ENCODE results near the gene USP49. TPM values are rescaled to one million over a fixed set of nuclear protein-coding genes. Genes with fewer than 3 reads are reported as not detected.

Gene USP49
- total and polyA plus RNA-seq, 2 experiments from 2014 or later = 0.97 to 1.2 TPM

DNA sequence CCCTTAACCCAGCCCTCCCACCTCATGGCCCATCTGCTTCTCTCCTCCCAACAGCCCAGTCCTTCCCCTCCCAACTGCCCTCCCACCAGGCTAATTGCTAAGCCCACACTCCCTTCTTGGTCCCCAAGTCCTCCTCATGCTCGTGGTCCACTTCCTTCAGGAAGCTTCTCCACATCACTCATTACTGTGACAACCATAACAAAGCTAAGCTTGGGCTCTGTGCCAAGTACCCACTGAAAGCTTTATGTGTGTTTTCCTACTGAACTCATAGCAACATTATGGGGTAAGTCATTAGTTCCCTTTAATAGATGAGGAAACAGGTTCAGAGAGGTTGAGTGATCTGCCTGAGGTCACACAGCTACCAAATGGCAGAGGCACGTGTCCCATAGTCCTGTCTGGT, 131.7 kb downstream of the USP49 start:
- Histone ChIP-seq H3K9me2 (ENCODE audit: insufficient read depth) (no peaks in the 10 kb centered on the region), H3K36me3 (ENCODE audit: low read depth) (no peaks in the 10 kb centered on the region), H3K9ac (no peak overlapping the region), H3K27me3 (replicated peaks; ENCODE audit: insufficient read depth) (no peaks in the 10 kb centered on the region), H3K79me2 (ENCODE audit: insufficient read depth) (no peaks in the 10 kb centered on the region), H3K4me1 (ENCODE audit: insufficient read depth) (peaks cover 17% of the 10 kb centered on the region), H3K4me2 (ENCODE audit: unreplicated experiment) (no peak overlapping the region), H2AFZ (no peak overlapping the region), H3F3A (ENCODE audit: insufficient read depth) (0 out of 2 replicates have a peak, but pooled peaks cover 6% of the 10 kb centered on the region), H3K4me3 (no peak overlapping the region), H3K9me3 (ENCODE audit: low read depth) (no peaks in the 10 kb centered on the region), H3K27ac (no peak overlapping the region), H4K20me1 (ENCODE audit: insufficient read depth) (no peaks in the 10 kb centered on the region)
- TF ChIP-seq EZH2 (IDR thresholded peaks at IDR 0.05; ENCODE audit: insufficient read depth, poor library complexity, severe bottlenecking) = no peak
- no peak for TF ChIP-seq EZH2phosphoT487 (IDR thresholded peaks at IDR 0.05; ENCODE audit: insufficient read depth, low read depth)
- WGBS, 2 experiments (ENCODE audit: low coverage in 1 of 2, low lambda C conversion rate in 2 of 2, missing lambda C conversion rate in 2 of 2) = 5 to 9% methylated on average over 2 of the region's 2 CpGs
- in situ Hi-C loops (cut with MboI) = no loop called here
- DNase-seq = no peak

DNA sequence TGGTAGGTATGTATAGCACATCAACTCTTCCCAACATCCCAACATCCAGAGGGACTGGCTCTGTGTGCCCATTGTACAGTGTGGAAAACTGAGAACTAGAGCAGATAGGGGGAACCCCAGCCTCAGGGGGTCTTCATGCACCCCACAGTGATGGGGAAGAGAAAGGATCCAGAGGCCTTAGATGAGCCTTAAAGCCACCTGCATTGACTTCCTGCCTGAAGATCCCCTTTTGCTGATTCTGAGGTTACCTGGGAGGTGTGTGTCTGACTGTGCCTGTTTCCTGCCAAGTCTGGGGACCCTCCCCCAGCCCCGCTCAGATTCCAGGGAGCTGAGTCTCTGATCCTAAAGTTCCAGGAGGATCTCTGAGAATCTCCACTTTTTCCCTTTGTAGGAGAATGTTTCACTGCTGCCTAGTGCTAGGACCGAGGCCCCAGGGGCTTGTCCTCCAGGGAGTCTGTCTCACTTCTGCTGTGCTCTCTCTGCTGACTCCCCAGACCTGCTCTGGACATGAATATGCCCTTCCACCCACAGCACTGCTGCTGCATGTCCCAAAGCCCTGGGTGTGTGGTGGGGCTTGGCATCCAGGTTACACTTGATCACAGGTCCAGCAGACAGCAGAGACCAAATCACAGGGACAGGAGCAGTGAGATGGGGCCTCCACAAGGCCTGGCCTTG, 135.1 kb downstream of the USP49 start:
- in situ Hi-C loops (cut with MboI) = no loop called here
- Histone ChIP-seq H3F3A (ENCODE audit: insufficient read depth) (no peaks in the 10 kb centered on the region), H3K27me3 (replicated peaks; ENCODE audit: insufficient read depth) (no peaks in the 10 kb centered on the region), H3K36me3 (ENCODE audit: low read depth) (no peaks in the 10 kb centered on the region), H3K4me1 (ENCODE audit: insufficient read depth) (no peaks in the 10 kb centered on the region), H3K9me2 (ENCODE audit: insufficient read depth) (no peaks in the 10 kb centered on the region), H3K4me2 (ENCODE audit: unreplicated experiment) (no peak overlapping the region), H4K20me1 (ENCODE audit: insufficient read depth) (no peaks in the 10 kb centered on the region), H3K79me2 (ENCODE audit: insufficient read depth) (no peaks in the 10 kb centered on the region), H3K9me3 (ENCODE audit: low read depth) (no peaks in the 10 kb centered on the region), H3K27ac (no peak overlapping the region), H3K9ac (no peak overlapping the region), H2AFZ (no peak overlapping the region), H3K4me3 (no peak overlapping the region)
- no peak for DNase-seq
- 63 to 69% methylated on average over 2 of the region's 2 CpGs for WGBS, 2 experiments (ENCODE audit: low coverage in 1 of 2, low lambda C conversion rate in 2 of 2, missing lambda C conversion rate in 2 of 2)
- TF ChIP-seq EZH2 (IDR thresholded peaks at IDR 0.05; ENCODE audit: insufficient read depth, poor library complexity, severe bottlenecking) = no peak
- no peak for TF ChIP-seq EZH2phosphoT487 (IDR thresholded peaks at IDR 0.05; ENCODE audit: insufficient read depth, low read depth)

DNA sequence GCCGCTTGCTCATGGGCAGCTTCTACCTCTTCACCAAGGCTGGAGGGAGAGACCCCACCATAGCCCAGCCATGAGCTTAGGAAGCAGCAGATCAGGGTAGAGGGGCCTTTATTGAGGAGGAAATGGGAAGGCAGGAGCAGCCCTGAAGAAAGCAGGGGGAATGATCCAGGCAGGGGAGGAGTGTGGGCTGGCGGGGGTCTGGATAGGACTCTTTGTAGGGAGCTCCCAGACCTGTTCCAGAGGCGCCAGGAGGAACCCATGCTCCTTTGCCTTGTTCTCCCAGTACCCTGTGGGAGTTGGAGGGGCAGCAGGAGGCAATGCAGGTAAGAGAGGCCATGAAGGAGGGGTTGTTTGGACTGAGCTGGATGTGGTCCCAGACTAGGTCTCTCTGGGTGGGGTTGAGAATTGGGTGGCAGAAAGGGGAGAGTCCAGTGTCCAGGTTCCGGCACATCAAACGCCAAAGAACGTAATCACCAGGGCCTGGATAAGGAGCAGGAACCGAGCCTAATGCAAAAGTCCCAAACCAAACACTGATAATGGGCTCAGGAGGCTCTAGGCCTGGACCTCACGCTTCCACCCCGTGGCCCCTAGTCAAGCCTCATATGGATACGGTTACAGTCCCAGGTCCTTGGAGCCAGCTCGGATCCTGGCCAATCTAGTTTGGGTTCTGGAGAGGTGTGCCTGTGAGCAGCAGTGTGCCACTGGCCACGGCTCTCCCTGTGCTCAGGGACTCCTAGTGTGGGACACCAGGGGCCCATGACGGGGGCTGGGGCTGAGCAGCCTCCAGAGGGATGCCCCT, 135.9 kb downstream of the USP49 start:
- H3K27me3 ChIP-seq (replicated peaks; ENCODE audit: insufficient read depth) = peaks cover 3% of the 10 kb centered on the region
- H3K9me3 ChIP-seq (ENCODE audit: low read depth) = no peaks in the 10 kb centered on the region
- H4K20me1 ChIP-seq (ENCODE audit: insufficient read depth) = no peaks in the 10 kb centered on the region
- H3F3A ChIP-seq (ENCODE audit: insufficient read depth) = no peaks in the 10 kb centered on the region
- no peak for TF ChIP-seq EZH2phosphoT487 (IDR thresholded peaks at IDR 0.05; ENCODE audit: insufficient read depth, low read depth)
- H3K79me2 ChIP-seq (ENCODE audit: insufficient read depth) = no peaks in the 10 kb centered on the region
- DNase-seq = no peak
- no peaks in the 10 kb centered on the region for H3K9me2 ChIP-seq (ENCODE audit: insufficient read depth)
- H3K4me3 ChIP-seq = no peak overlapping the region
- H3K4me2 ChIP-seq (ENCODE audit: unreplicated experiment) = no peak overlapping the region
- no peak overlapping the region for H3K9ac ChIP-seq
- H3K27ac ChIP-seq = no peak overlapping the region
- in situ Hi-C loops (cut with MboI) = no loop called here
- no peaks in the 10 kb centered on the region for H3K36me3 ChIP-seq (ENCODE audit: low read depth)
- no peak overlapping the region for H2AFZ ChIP-seq
- WGBS, 2 experiments (ENCODE audit: low coverage in 1 of 2, low lambda C conversion rate in 2 of 2, missing lambda C conversion rate in 2 of 2) = 68 to 69% methylated on average over 13 of the region's 13 CpGs
- H3K4me1 ChIP-seq (ENCODE audit: insufficient read depth) = no peaks in the 10 kb centered on the region

DNA sequence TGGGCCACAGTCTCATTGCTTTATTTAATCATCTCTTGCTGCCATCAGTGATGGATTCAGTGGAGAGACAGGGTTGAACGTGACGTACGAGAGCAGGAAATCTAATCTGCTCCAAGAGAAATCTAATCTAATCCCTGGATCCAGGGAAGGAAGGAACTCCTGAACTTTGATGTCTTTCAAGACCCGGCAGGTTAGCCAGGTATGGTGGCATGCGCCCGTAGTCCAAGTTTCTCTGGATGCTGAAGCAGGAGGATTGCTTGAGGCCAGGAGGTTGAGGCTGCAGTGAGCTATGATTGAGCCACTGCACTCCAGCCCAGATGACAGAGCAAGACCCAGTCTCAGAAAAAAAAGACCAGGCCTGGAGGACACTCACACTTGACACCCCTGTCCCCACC, 136.5 kb downstream of the USP49 start:
- Histone ChIP-seq H3K9me2 (ENCODE audit: insufficient read depth) (no peaks in the 10 kb centered on the region), H3K4me3 (no peak overlapping the region), H3K79me2 (ENCODE audit: insufficient read depth) (no peaks in the 10 kb centered on the region), H3K9ac (no peak overlapping the region), H3F3A (ENCODE audit: insufficient read depth) (no peaks in the 10 kb centered on the region), H3K27me3 (replicated peaks; ENCODE audit: insufficient read depth) (peaks cover 10% of the 10 kb centered on the region), H3K4me2 (ENCODE audit: unreplicated experiment) (no peak overlapping the region), H4K20me1 (ENCODE audit: insufficient read depth) (no peaks in the 10 kb centered on the region), H3K4me1 (ENCODE audit: insufficient read depth) (no peaks in the 10 kb centered on the region), H3K27ac (no peak overlapping the region), H3K9me3 (ENCODE audit: low read depth) (no peaks in the 10 kb centered on the region), H2AFZ (no peak overlapping the region), H3K36me3 (ENCODE audit: low read depth) (no peaks in the 10 kb centered on the region)
- DNase-seq = no peak
- in situ Hi-C loops (cut with MboI) = no loop called here
- TF ChIP-seq EZH2 (IDR thresholded peaks at IDR 0.05; ENCODE audit: insufficient read depth, poor library complexity, severe bottlenecking) (no peak), EZH2phosphoT487 (IDR thresholded peaks at IDR 0.05; ENCODE audit: insufficient read depth, low read depth) (no peak)
- 72% methylated on average over 6 of the region's 6 CpGs for WGBS, 2 experiments (ENCODE audit: low coverage in 1 of 2, low lambda C conversion rate in 2 of 2, missing lambda C conversion rate in 2 of 2)

Measured in GM23248 (cell line).